ENCODE data around the gene TTC39A.

- TF ChIP-seq CTCF (IDR thresholded peaks at IDR 0.05; ENCODE audit: low read length) (no peak), EZH2 (IDR thresholded peaks at IDR 0.05; ENCODE audit: borderline replicate concordance, low read length) (no peak)
Measured at GRCh38 chr1:51274676-51275075, 55.7 kb downstream of the TTC39A start.
